Stromal cell of bone marrow (primary cell): ENCODE data around the gene FBXO28.

ENCODE experiments used
- DNase-seq: peaks from one replicate; pipeline ENCODE4 v3.0.0-alpha.2; 2012; ENCODE audit warnings: low read depth

FBXO28 gene

GRCh38 chr1:224095867-224096266 is 18.0 kb upstream of the FBXO28 start:
- no peak for DNase-seq

- no peak for DNase-seq
Measured at GRCh38 chr1:224096773-224097172, 17.1 kb upstream of the FBXO28 start.

DNA sequence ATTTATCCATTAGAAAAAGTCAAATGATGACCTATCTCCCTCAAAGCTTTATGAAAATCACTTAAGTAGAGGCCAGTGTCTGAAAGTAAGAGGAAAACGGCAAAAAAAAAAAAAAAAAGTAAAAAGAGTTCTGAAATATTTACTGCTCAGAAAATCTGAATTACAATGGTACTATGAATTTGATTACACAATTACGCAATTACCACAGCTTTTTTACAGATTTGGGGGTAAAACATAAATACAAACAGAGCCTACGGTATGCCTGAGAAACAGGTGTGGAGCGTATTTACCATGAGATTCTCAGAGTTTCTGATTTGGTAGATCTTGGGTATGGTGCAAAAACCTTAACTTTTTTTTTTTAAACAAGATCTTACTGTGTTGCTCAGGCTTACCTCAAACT is 15.9 kb upstream of the FBXO28 start:
- no peak for DNase-seq

- DNase-seq, result no peak
Measured at GRCh38 chr1:224106568-224107281, 7.2 kb upstream of the FBXO28 start.

DNA sequence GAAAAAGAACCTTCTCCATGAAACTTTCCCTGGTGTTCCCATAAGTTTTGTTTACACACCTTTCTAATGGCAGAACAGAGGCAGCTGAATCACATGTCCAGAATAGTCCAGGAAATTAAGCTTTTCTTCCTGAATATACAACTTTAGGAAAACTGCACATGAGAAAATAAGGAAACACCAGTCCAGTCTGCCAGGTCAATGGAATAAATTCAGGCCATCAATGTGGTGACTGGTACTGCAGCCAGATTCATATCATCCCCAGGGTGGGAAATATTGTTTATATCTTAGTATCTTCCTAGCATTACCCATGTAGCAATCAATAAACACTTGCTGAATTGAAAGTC is 6.7 kb upstream of the FBXO28 start:
- DNase-seq, result no peak

DNA sequence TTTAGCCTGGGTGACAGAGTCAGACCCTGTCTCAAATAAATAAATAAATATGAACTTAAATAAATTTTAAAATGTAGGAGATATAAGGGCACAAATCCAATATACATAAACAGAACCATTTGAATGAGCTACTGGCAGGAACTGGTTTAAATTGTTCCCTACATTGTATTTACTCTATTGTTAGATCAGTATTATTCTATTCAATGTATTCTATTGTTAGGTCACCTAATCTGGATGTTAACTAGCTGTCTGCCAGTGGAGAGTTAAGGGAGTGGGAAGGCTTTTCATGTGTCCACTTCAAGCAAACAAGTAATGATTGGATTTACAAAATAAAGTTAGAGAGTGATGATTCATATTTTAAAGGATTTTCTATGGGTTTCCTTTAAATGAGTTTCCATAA is 4.9 kb upstream of the FBXO28 start:
- no peak for DNase-seq

- DNase-seq, result no peak
Measured at GRCh38 chr1:224109981-224110380, 3.9 kb upstream of the FBXO28 start.

DNA sequence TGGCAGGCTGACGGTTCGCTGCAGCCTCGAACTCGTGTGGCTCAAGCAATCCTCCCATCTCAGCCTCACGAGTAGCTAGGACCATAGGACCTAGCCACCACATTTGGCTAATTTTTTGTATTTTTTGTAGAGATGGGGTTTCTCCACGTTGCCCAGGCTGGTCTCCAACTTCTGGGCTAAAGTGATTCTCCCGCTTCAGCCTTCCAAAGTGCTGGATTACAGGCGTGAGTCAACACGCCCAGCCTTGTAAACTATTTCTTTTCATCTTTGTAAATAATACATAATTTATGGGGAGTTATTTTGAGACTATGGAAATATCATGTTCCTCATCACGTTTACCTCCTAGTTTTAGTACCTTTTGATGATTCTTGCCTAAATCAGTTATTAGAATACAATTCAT is 906 bp upstream of the FBXO28 start:
- DNase-seq, result no peak

DNA sequence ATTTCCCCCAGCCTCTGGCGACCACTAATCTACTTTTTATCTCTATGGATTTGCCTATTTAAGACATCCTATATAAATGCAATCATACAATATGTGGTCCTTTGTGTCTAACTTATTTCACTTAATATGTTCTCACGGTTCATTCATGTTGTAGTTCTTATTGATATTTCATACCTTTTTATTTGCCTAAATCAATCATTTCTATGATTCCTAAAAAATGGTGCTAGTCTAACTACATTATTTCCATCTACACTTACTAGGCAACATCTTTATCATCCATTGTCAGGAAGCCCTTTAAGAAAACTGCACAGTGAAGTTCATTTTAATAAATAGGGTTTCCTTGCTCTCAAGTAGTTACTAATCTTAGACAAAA is 380 bp upstream of the FBXO28 start:
- no peak for DNase-seq

DNA sequence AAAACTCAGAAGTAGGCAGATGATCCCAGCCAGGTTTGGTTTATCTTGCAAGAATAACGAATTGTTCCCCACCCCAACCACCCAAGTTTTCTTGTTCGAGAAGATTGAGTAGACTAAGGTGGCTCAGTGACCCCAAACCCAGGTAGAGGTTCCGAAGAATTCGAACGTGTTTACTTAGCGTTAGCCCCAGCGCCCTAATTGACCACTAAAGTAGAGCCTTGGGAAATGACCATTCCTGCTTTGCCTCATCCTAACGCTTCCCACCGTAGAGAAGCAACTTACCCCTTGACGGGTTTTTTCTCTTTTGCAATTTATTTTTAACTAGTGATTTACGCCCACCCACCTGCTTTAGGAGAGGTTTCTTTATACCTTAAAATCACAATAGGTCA is 870 bp downstream of the FBXO28 start:
- no peak for DNase-seq

DNA sequence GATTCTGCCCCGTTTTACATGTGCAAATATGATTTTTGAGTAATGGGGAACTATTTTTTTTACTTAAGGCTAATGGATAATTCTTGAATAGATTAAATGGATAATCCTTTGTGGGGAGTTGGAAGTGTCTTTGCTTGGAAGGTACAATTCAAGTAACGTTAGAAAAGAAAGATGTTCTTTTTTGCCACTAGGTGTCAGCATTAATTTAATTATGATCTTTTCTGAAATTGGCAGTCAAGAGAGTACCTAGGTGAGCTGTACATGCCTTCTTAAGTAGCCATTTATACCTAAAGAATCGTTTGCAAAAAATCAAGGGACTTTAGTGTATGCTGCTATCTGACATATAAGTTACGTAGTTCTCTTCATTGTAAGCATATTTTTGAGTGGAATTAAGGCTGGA is 2.2 kb downstream of the FBXO28 start:
- DNase-seq, result no peak

DNA sequence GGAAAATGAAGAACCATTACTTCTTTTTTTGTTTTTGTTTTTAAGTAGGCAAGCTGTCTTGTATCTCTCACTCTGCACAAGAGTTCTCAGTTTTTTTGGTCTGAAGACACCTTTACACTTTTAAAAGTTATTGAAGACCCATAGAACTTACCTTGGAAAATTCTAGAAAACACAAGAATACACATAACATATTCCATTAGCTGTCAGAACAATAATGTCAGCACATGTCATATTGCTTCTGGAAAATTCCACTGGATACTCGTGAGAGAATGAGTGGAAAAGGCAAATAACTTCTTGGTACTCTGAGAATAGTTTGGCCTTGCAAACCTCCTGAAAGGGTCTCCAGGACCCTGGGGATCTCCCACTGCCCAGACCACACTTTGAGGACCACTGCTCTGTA is 4.8 kb downstream of the FBXO28 start:
- no peak for DNase-seq

DNA sequence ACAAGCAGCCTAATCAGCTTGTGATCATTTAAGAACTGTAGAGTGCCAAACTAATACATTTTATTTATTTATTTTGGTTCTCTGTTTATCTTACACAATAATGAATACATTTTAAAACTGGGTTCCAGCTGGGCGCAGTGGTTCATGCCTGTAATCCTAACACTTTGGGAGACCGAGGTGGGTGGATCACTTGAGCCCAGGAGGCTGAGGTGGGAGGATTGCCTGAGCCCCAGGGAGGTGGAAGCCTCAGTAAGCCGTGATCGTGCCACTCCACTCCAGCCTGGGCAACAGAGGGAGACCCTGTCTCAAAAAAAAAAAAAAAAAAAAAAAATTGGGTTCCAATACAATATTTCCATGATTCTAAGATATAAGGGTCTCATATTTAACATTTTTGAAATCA is 9.2 kb downstream of the FBXO28 start:
- no peak for DNase-seq

GRCh38 chr1:224124220-224124619 is 10.3 kb downstream of the FBXO28 start:
- no peak for DNase-seq

GRCh38 chr1:224127925-224128819 is 14.3 kb downstream of the FBXO28 start:
- no peak for DNase-seq

GRCh38 chr1:224131253-224131652 is 17.3 kb downstream of the FBXO28 start:
- no peak for DNase-seq

- no peak for DNase-seq
Measured at GRCh38 chr1:224132901-224133300, 19.0 kb downstream of the FBXO28 start.

DNA sequence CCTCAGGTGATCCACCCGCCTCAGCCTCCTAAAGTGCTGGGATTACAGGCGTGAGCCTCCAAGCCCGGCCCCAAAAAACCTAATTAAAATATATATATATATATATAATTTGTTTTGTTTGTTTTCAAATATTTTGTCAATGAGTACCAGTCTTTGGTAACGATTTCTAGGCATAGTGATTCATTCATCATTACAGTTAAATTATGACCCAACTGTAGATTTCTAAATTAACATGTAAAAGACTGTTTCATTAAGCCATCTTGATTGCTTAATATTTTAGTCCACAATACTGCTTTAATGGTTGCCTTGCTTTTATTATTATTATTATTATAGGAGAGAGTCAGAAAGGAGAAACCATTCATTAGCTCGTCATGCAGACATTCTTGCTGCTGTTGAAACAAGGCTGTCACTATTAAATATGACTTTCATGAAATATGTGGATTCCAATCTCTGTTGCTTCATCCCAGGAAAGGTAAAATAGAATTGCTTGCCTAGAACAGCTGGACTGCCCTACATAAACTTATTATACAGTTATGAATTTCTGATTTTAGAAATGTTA is 19.9 kb downstream of the FBXO28 start:
- DNase-seq, result no peak

- DNase-seq, result no peak
Measured at GRCh38 chr1:224137518-224137917, 23.6 kb downstream of the FBXO28 start.

- DNase-seq, result no peak
Measured at GRCh38 chr1:224138198-224138597, 24.3 kb downstream of the FBXO28 start.

GRCh38 chr1:224141693-224142092 is 27.8 kb downstream of the FBXO28 start:
- no peak for DNase-seq

DNA sequence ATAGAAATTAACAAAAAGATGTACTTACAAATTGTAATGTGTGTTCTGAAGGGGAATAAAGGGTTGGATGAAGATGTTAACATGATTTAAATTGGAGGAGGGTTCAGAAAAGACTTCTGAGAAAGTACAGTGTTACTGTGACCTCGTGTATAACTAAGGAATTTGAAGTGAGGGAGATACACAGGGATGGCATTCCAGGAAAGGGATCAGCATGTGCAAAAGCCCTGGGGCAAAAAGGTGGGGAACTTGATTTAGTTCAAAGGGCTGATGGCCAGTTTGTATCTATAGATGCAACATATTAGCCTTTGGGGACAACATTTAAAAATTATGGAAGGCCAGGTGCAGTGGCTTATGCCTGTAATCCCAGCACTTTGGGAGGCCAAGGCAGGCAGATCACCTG is 35.8 kb downstream of the FBXO28 start:
- no peak for DNase-seq

DNA sequence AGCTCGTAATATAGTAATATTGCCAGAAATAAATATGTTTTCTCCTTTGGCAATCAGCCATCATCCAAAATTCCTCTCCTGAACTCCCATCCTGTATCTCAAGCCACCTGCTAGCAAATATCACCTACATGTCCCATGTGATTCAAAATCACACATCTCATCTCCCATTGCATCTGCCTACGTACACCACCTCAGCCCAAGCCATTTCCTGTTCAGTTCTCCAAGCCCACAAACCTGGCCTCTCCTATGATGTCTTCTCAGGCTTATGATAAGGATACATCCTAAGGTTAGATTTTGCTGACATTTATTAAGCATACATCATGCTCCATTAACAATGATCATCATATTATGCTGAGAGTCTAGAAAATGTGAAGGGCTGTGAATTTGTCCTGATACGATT is 37.2 kb downstream of the FBXO28 start:
- no peak for DNase-seq
